Liver (tissue), 9 donors: ENCODE data around the gene TCHP. TPM values are rescaled to one million over a fixed set of nuclear protein-coding genes. Genes with fewer than 3 reads are reported as not detected.

ENCODE experiments used
- DNase-seq: peaks from one replicate; pipeline ENCODE4 v3.0.0-alpha.2; 2017; ENCODE audit warnings: low spot score
- H3K27ac ChIP-seq, 2 donors: one replicate each; pipeline ENCODE4 v1.7.0; 2013; ENCODE audit warnings: inconsistent platforms in 2 of 2, low read length in 2 of 2, control low read depth in 1 of 2, low read depth in 1 of 2, mild to moderate bottlenecking in 1 of 2
- H3K27me3 ChIP-seq, 4 donors: one replicate each; pipeline versions ENCODE4 v1.6.1 to v1.7.0; 2013; ENCODE audit warnings: low read length in 3 of 4, inconsistent platforms in 1 of 4, mild to moderate bottlenecking in 1 of 4, moderate library complexity in 1 of 4; ENCODE audit not compliant: control insufficient read depth in 4 of 4, insufficient read depth in 4 of 4
- H3K36me3 ChIP-seq, 4 donors: one replicate each; pipeline versions ENCODE4 v1.6.1 to v1.7.0; 2013; ENCODE audit warnings: low read length in 3 of 4, mild to moderate bottlenecking in 3 of 4, low read depth in 1 of 4, moderate library complexity in 1 of 4; ENCODE audit not compliant: control insufficient read depth in 4 of 4, insufficient read depth in 3 of 4
- H3K4me1 ChIP-seq, 4 donors: one replicate each; pipeline versions ENCODE4 v1.6.1 to v1.7.0; 2013; ENCODE audit warnings: low read length in 3 of 4, mild to moderate bottlenecking in 3 of 4, moderate library complexity in 1 of 4; ENCODE audit not compliant: control insufficient read depth in 4 of 4, insufficient read depth in 4 of 4
- H3K4me3 ChIP-seq, 3 donors: one replicate each; pipeline versions ENCODE4 v1.6.1 to v1.7.0; 2013; ENCODE audit warnings: low read length in 3 of 3, control low read depth in 1 of 3, low read depth in 1 of 3, mild to moderate bottlenecking in 1 of 3
- H3K9ac ChIP-seq, 2 donors: one replicate each; pipeline ENCODE4 v1.7.0; 2013; ENCODE audit warnings: low read length in 2 of 2, mild to moderate bottlenecking in 2 of 2, moderate library complexity in 2 of 2, control low read depth in 1 of 2, low read depth in 1 of 2
- H3K9me3 ChIP-seq, 4 donors: one replicate each; pipeline versions ENCODE4 v1.6.1 to v1.7.0; 2013; ENCODE audit warnings: low read length in 3 of 4; ENCODE audit not compliant: control insufficient read depth in 4 of 4
- ATF3 ChIP-seq: IDR thresholded peaks from 2 replicates; pipeline ENCODE4 v1.6.1; 2016; ENCODE audit warnings: antibody characterized with exemption
- CTCF ChIP-seq: fragments of 150-350 bp; IDR thresholded peaks from 2 replicates; pipeline ENCODE4 v1.5.1; 2017; ENCODE audit warnings: improper control_type of control experiment, low read depth, low read length; ENCODE audit not compliant: missing input control
- EGR1 ChIP-seq, 2 donors: IDR thresholded peaks; 2 replicates each; pipeline ENCODE4 v1.6.1; 2016 to 2018; ENCODE audit warnings: antibody characterized with exemption in 2 of 2, low read depth in 2 of 2
- FOXA1 ChIP-seq: IDR thresholded peaks from 2 replicates; pipeline ENCODE4 v1.6.1; 2016; ENCODE audit warnings: antibody characterized with exemption
- FOXA2 ChIP-seq: IDR thresholded peaks from 2 replicates; pipeline ENCODE4 v1.6.1; 2016; ENCODE audit warnings: antibody characterized with exemption
- GABPA ChIP-seq, 2 donors: IDR thresholded peaks in 1 of 2; conservative IDR thresholded peaks in 1 of 2; 2 replicates each; pipeline ENCODE4 v1.6.1; 2016; ENCODE audit warnings: antibody characterized with exemption in 2 of 2, mild to moderate bottlenecking in 1 of 2, moderate library complexity in 1 of 2
- HNF4A ChIP-seq, 2 donors: conservative IDR thresholded peaks; 2 replicates each; pipeline ENCODE4 v1.6.1; 2016; ENCODE audit warnings: antibody characterized with exemption in 2 of 2, mild to moderate bottlenecking in 2 of 2
- HNF4G ChIP-seq: IDR thresholded peaks from 2 replicates; pipeline ENCODE4 v1.6.1; 2016; ENCODE audit warnings: antibody characterized with exemption
- JUND ChIP-seq, 2 donors: IDR thresholded peaks; 2 replicates each; pipeline ENCODE4 v1.6.1; 2016; ENCODE audit warnings: antibody characterized with exemption in 2 of 2
- MAX ChIP-seq: IDR thresholded peaks from 2 replicates; pipeline ENCODE4 v1.6.1; 2016; ENCODE audit warnings: antibody characterized with exemption
- NR2F2 ChIP-seq: IDR thresholded peaks from 2 replicates; pipeline ENCODE4 v1.6.1; 2016; ENCODE audit warnings: antibody characterized with exemption
- RAD21 ChIP-seq, 2 donors: IDR thresholded peaks; 2 replicates each; pipeline ENCODE4 v1.6.1; 2016; ENCODE audit warnings: antibody characterized with exemption in 2 of 2, mild to moderate bottlenecking in 2 of 2
- REST ChIP-seq: IDR thresholded peaks from 2 replicates; pipeline ENCODE4 v1.6.1; 2016; ENCODE audit warnings: antibody characterized with exemption, mild to moderate bottlenecking
- RXRA ChIP-seq, 2 donors: IDR thresholded peaks; 2 replicates each; pipeline ENCODE4 v1.6.1; 2017 to 2018; ENCODE audit warnings: antibody characterized with exemption in 2 of 2, mild to moderate bottlenecking in 1 of 2
- SP1 ChIP-seq: IDR thresholded peaks from 2 replicates; pipeline ENCODE4 v1.6.1; 2018; ENCODE audit warnings: antibody characterized with exemption, mild to moderate bottlenecking
- TAF1 ChIP-seq: conservative IDR thresholded peaks from 2 replicates; pipeline ENCODE4 v1.6.1; 2016; ENCODE audit warnings: antibody characterized with exemption, mild to moderate bottlenecking
- YY1 ChIP-seq: IDR thresholded peaks from 2 replicates; pipeline ENCODE4 v1.6.1; 2016; ENCODE audit warnings: antibody characterized with exemption, mild to moderate bottlenecking
- ZBTB33 ChIP-seq: IDR thresholded peaks from 2 replicates; pipeline ENCODE4 v1.6.1; 2016; ENCODE audit warnings: antibody characterized with exemption
- whole genome bisulfite sequencing: extraction: QIAGEN DNeasy Blood & Tissue Kit; methylation state at CpG from one replicate; pipeline ENCODE4 v1.1.7; 2013; 5-methylcytosine and 5-hydroxymethylcytosine counted together
- polyA plus RNA-seq, 2 donors: library from polyadenylated mRNA; stranded (reverse) in 1 of 2; unstranded in 1 of 2; fragments of 200-250 nt in 1 of 2; fragments of >200 nt in 1 of 2; fragmentation: Nextera tagmentation in 1 of 2; extraction: Ambion mirVana in 1 of 2; gene quantifications; one replicate each; pipeline versions ENCODE4 v1.2.1 to v1.2.3, GENCODE V29; 2013 to 2015
- total RNA-seq, 2 donors: library from RNA; depleted of rRNA; stranded (reverse); fragments of >200 nt; gene quantifications; one replicate each; pipeline ENCODE4 v1.2.3, GENCODE V29; 2014
- donor health status: healthy.
- donor health status: healthy.
- donor health status: healthy.
- donor health status: healthy.
- donor health status: healthy.

The TCHP gene
- total and polyA plus RNA-seq, 4 donors, result 5.0 to 9.8 (median 5.2) TPM

GRCh38 chr12:109934026-109934425, 34.0 kb downstream of the TCHP start:
- Histone ChIP-seq H3K4me3 (no peak overlapping the region), H3K27ac (no peak overlapping the region), H3K4me1 (no peaks in the 10 kb centered on the region), H3K9ac (no peak overlapping the region), H3K27me3 (no peaks in the 10 kb centered on the region), H3K9me3 (no peaks in the 10 kb centered on the region), H3K36me3 (peaks cover 9 to 69% (median 50%) of the 10 kb centered on the region in 4 donors)
- no peak for TF ChIP-seq EGR1 (IDR thresholded peaks at IDR 0.05; ENCODE audit: low read depth in 2 of 2)
- peak; percentile 72 to 84 for TF ChIP-seq RAD21 (IDR thresholded peaks at IDR 0.05)
- no peak for TF ChIP-seq HNF4A (conservative IDR thresholded peaks at IDR 0.05)
- TF ChIP-seq RXRA (IDR thresholded peaks at IDR 0.05), result no peak
- TF ChIP-seq SP1, result no peak
- no peak for TF ChIP-seq GABPA (IDR thresholded peaks at IDR 0.05 in 1 of 2, conservative IDR thresholded peaks at IDR 0.05 in 1 of 2)
- TF ChIP-seq NR2F2, result no peak
- no peak for TF ChIP-seq FOXA1
- TF ChIP-seq FOXA2, result no peak
- TF ChIP-seq MAX, result no peak
- no peak for TF ChIP-seq HNF4G
- TF ChIP-seq ZBTB33, result no peak
- peak; percentile 47 for TF ChIP-seq CTCF
- TF ChIP-seq ATF3, result no peak
- no peak for TF ChIP-seq TAF1
- DNase-seq, result no peak
- WGBS, result 67% methylated on average over 5 of the region's 5 CpGs

GRCh38 chr12:109937371-109937770, 37.3 kb downstream of the TCHP start:
- no peak for DNase-seq
- no peak overlapping the region for H3K4me3 ChIP-seq
- TF ChIP-seq TAF1, result no peak
- peak; percentile 22 to 29 for TF ChIP-seq GABPA (IDR thresholded peaks at IDR 0.05 in 1 of 2, conservative IDR thresholded peaks at IDR 0.05 in 1 of 2)
- no peaks in the 10 kb centered on the region for H3K4me1 ChIP-seq
- H3K36me3 ChIP-seq, result peaks cover 4 to 45% (median 33%) of the 10 kb centered on the region in 4 donors
- peak overlapping the region; percentile 19 to 29 for H3K27ac ChIP-seq
- no peaks in the 10 kb centered on the region for H3K27me3 ChIP-seq
- WGBS, result 86% methylated on average over 5 of the region's 5 CpGs
- H3K9me3 ChIP-seq, result no peaks in the 10 kb centered on the region
- no peak overlapping the region for H3K9ac ChIP-seq

GRCh38 chr12:109938947-109939346, 38.9 kb downstream of the TCHP start:
- no peak overlapping the region for H3K27ac ChIP-seq
- no peak for TF ChIP-seq EGR1 (IDR thresholded peaks at IDR 0.05; ENCODE audit: low read depth in 2 of 2)
- TF ChIP-seq YY1, result no peak
- TF ChIP-seq RXRA (IDR thresholded peaks at IDR 0.05), result no peak
- TF ChIP-seq FOXA2, result no peak
- no peak for TF ChIP-seq ZBTB33
- TF ChIP-seq TAF1, result no peak
- no peak for TF ChIP-seq REST
- TF ChIP-seq SP1, result no peak
- no peak for TF ChIP-seq FOXA1
- no peak for TF ChIP-seq GABPA (IDR thresholded peaks at IDR 0.05 in 1 of 2, conservative IDR thresholded peaks at IDR 0.05 in 1 of 2)
- TF ChIP-seq MAX, result no peak
- TF ChIP-seq HNF4A (conservative IDR thresholded peaks at IDR 0.05), result no peak
- TF ChIP-seq HNF4G, result no peak
- no peak for TF ChIP-seq JUND (IDR thresholded peaks at IDR 0.05)

More at GRCh38 chr12:109938947-109939346, 38.9 kb downstream of the TCHP start:
- H3K27me3 ChIP-seq, result no peaks in the 10 kb centered on the region
- DNase-seq, result no peak
- no peaks in the 10 kb centered on the region for H3K9me3 ChIP-seq
- H3K4me3 ChIP-seq, result no peak overlapping the region
- no peaks in the 10 kb centered on the region for H3K4me1 ChIP-seq
- no peak overlapping the region for H3K9ac ChIP-seq
- WGBS, result 98% methylated on average over 7 of the region's 7 CpGs
- peaks cover 2 to 33% (median 24%) of the 10 kb centered on the region in 4 donors for H3K36me3 ChIP-seq
